GM19025 (cell line): ENCODE results near the gene LCT.
A peak's percentile ranks its signal among the peaks of the same experiment; 100 is the strongest.

Source experiments
- ATAC-seq: cut with Tn5 transposase; IDR thresholded peaks from one replicate; pipeline ENCODE4 v1.9.1; 2021; ENCODE audit warnings: mild to moderate bottlenecking, low read depth, moderate library complexity; ENCODE audit not compliant: unreplicated experiment

Gene LCT

DNA sequence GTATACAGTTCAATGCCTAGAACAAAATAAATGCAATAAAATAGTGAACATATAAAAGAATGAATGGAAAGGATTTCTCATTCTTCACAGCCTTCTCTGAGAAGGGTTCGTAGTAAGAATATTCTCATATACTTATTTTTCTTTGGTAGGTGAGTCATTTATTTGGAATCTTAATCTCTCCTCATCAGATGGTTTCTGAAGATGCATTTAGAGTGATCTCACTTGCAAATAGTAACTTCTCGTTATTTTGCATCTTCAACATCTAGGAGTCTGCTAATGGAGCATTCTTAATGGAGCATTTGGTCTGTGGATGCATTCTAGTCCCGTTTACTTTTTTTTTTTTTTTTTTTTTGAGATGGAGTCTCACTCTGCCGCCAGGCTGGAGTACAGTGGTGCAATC lies 91.4 kb downstream of the LCT start:
- ATAC-seq = no peak

DNA sequence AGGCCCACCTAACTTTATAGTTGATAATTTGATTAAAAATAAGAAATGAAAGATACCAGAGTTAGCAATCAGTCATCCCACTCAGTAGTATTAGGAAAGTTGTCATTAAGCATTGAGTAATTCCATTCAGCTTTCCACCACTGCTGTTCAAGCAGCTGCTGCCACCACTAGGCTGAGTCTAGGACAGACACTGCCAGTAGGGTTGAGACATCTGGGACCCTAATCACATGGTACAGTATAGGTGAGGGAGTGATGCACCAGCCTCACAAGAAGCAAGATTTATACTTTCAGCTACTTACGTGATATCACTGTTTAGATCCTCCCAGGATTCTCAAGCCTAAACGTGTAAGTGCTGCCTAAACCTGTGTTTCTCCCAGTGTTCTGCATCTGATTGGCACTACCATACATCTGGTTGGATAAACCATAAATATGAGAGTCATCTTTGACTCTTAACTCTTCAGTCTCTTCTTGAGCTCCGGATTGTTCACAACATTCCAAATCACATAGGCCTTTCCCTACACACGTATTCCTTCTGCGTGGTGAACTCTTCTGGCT lies 92.1 kb downstream of the LCT start:
- no peak for ATAC-seq

DNA sequence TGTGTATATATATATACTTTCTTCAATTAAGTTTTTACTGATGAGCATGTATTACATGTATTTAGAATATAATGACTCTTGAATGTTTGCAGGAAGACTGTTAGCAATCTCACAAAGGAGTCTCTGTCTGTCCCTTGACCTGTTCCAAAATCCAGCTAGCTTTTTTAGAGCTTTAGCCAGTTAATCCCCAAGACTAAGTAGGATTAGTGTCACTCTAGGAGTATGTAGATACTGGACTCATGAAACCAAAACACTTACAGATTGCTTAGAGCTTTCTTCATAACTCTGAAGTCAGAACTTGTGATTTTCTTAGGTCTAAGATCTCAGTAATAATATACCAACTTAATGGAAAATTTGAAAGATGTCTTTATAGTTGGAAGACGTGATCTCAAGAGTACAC lies 93.1 kb downstream of the LCT start:
- no peak for ATAC-seq

DNA sequence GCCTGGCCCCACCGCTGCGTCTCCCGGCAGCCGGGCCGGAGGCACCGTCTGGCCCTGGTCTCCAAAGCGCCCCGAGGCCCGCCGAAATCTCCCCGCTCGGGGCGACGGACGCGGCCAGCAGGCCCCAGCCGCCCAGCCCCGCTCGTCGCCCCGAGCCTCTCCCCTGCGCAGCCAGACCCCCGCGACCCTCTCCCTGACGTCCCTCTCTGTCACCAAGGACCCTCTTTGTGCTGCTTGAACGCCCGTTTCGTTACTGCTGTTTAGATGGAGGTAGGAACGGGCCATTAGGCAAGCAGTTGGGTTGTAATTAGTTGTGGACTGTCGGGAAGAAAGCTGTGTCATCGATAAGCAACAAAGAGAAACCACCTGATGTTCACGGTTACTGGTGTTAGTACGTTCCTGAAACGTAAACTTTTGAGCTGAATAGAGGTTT lies 94.6 kb downstream of the LCT start:
- peak; percentile 6 for ATAC-seq

DNA sequence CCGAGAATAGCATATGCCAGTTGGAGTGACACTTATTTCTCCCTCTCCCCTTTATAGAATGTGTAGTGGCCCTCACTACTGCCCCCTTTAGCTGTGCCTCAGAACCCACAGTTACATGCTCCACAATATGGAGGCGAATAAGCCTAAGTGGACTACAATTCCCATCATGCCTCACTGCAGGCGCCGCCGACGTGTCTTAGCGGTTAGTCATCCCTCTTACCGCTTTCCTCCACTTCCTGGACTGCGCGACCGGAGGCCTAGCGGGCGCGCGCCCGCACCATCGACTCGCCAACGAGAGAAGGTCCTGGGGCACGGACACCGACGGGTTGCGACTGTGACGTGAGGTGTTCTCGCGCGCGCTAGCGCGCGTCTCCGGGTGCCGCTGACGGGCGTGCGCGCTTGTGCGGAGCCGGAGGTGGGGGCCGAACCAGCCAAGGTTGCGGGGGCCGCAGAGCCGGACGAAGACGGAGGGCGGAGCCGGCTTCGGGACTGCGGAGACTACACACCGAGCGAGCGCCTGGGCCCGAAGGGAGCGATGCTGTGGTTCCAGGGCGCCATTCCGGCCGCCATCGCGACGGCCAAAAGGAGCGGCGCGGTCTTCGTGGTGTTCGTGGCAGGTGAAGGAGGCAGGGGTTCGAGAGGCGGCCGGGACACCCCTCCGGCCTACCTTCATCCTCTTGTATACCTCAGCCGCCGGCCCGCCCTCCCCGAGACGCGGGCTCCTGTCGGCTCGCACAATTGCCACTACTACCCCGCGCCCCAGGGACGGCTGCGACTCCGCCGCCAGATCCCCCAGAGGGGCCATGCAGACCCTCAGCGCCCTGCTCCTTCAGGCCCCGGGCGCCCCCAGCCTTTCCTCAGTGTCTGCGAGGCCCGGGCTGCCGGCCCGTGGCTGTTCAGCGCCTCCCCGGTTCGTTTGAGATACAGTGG lies 95.3 kb downstream of the LCT start, which contains the start of gene UBXN4:
UBXN4 (plus strand) TSS at position 461 of the 930 bp plus-strand sequence; CDS start at position 536, 75 bp downstream.
- peak; percentile 93 for ATAC-seq

DNA sequence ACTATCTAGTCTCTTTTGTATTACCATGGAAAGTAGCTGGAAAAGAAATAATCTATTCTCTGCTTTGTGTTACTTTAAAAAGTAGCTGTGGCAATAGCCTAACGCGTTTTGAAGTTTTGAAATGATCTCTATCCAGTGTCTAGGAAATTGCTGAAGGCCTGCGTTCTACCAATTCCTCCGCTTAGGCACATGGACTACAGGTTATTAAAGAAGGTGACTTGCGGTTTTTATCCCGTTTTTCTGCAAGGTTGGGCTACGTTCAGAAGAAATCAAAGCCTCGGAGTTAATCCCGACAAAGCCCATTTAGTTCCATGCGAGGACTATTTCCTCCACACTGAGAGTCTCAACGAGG lies 96.0 kb downstream of the LCT start:
- no peak for ATAC-seq

DNA sequence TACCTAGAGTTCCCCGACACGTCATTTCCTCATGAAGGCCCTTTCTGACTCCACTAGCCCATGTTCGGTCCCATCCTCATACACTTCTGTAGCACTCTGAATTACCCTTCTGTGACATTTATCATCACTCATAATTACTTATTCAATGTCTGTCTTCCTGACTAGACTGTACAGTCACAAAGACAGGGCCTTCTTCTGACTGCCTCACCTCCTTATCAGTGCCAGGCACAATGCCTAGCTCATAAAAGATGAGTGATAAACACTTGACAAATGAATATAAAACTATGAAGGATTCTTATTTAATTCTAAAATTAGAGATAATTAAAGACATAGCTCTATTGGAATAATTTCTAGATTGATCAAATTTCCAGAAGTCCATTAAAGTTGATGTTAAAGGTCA lies 96.8 kb downstream of the LCT start:
- ATAC-seq = no peak
